GM04503 (cell line): ENCODE measurements around the gene MRFAP1.
"Not testable (repeated sequence)": the region's sequence is repeated elsewhere in the genome, so short reads cannot be mapped to it uniquely, and the experiment has no call there.

Experiments used
- DNase-seq: peaks from one replicate; pipeline ENCODE4 v3.0.0-alpha.2; 2012; ENCODE audit warnings: low read depth

Gene MRFAP1

GRCh38 chr4:6668391-6668790 lies 27.9 kb downstream of the MRFAP1 start:
- no peak for DNase-seq

GRCh38 chr4:6671648-6672047 lies 31.2 kb downstream of the MRFAP1 start:
- no peak for DNase-seq

GRCh38 chr4:6672131-6672530 lies 31.6 kb downstream of the MRFAP1 start:
- no peak for DNase-seq

- DNase-seq = not testable (repeated sequence)
Observed at GRCh38 chr4:6672541-6673190, 32.2 kb downstream of the MRFAP1 start.

- not testable (repeated sequence) for DNase-seq
Observed at GRCh38 chr4:6673191-6673659, 32.7 kb downstream of the MRFAP1 start.

- DNase-seq = peak; percentile 67
Observed at GRCh38 chr4:6673660-6674499, 33.4 kb downstream of the MRFAP1 start.

- no peak for DNase-seq
Observed at GRCh38 chr4:6674500-6675149, 34.1 kb downstream of the MRFAP1 start.

GRCh38 chr4:6676722-6677558 lies 36.5 kb downstream of the MRFAP1 start:
- DNase-seq = no peak

GRCh38 chr4:6680372-6681034 lies 40.0 kb downstream of the MRFAP1 start:
- DNase-seq = no peak

- DNase-seq = no peak
Observed at GRCh38 chr4:6681191-6681590, 40.7 kb downstream of the MRFAP1 start.

- DNase-seq = no peak
Observed at GRCh38 chr4:6682862-6683590, 42.5 kb downstream of the MRFAP1 start.

GRCh38 chr4:6684656-6685055 lies 44.2 kb downstream of the MRFAP1 start:
- DNase-seq = no peak

- DNase-seq = no peak
Observed at GRCh38 chr4:6686104-6686787, 45.8 kb downstream of the MRFAP1 start.

GRCh38 chr4:6687947-6688878 lies 47.7 kb downstream of the MRFAP1 start:
- no peak for DNase-seq

GRCh38 chr4:6688879-6689505 lies 48.5 kb downstream of the MRFAP1 start:
- DNase-seq = peak; percentile 76

GRCh38 chr4:6689506-6689960 lies 49.0 kb downstream of the MRFAP1 start:
- no peak for DNase-seq
